ENCODE data around the gene ZNF385B. TPM values are rescaled to one million over a fixed set of nuclear protein-coding genes. Genes with fewer than 3 reads are reported as not detected.

The ZNF385B gene
- total RNA-seq (10 to 100 TPM in 4 of 9 donors, 1 to 10 TPM in 5; 2.7 to 15.3 (median 8.9) TPM), polyA plus RNA-seq (1 to 10 TPM; 2.0 to 5.0 (median 3.8) TPM)
- long read RNA-seq, donor 1: 0 reads
- long read RNA-seq, donor 2: 0 reads
- long read RNA-seq, donor 3: 0 reads
- long read RNA-seq, donor 4, partial matches to known transcripts: 2 of 5 reads
- long read RNA-seq, donor 4, other reads (novel, unspliced or antisense): 3 of 5 reads
- long read RNA-seq, donor 5, partial matches to known transcripts: 0 of 2 reads
- long read RNA-seq, donor 5, other reads (novel, unspliced or antisense): 2 of 2 reads
- long read RNA-seq, donor 6, partial matches to known transcripts: 1 of 5 reads
- long read RNA-seq, donor 6, other reads (novel, unspliced or antisense): 4 of 5 reads
- long read RNA-seq, donor 7: 0 reads
- long read RNA-seq, donor 8: 0 reads
- long read RNA-seq, donor 9: 0 reads
- long read RNA-seq, donor 10: 0 reads

- Histone ChIP-seq H3K36me3 (replicated peaks in 1 of 2) (no peaks in the 10 kb centered on the region), H3K27me3 (no peaks in the 10 kb centered on the region), H3K9me3 (replicated peaks in 1 of 3) (no peaks in the 10 kb centered on the region), H3K4me3 (peak within 1 kb of the TSS; percentile 32 to 83 (median 50)), H3K4me1 (replicated peaks in 1 of 2) (peaks cover 0 to 7% of the 10 kb centered on the region in 2 donors), H3K27ac (peak within 1 kb of the TSS in 3 of 5 donors; percentile 10 to 73 (median 33))
- DNase-seq: peak in 6 of 7 donors; percentile 17 to 46 (median 38)
- 3 to 18% (median 5%) methylated on average over 7 to 55 of the region's 55 CpGs for WGBS, 4 donors
- intact Hi-C loops (cut with DNase I): no loop called here
- TF ChIP-seq POLR2A (IDR thresholded peaks at IDR 0.05) (no peak), CTCF (IDR thresholded peaks at IDR 0.05) (no peak)
Measured at GRCh38 chr2:179861416-179862067, at the start of gene ZNF385B. TSS of gene ZNF385B (minus strand) at chr2:179861612.

- no peak overlapping the region for H3K27ac ChIP-seq
- intact Hi-C loops (cut with DNase I): no loop called here
- no peak for DNase-seq
- H3K4me1 ChIP-seq (replicated peaks in 1 of 2): no peaks in the 10 kb centered on the region
- H3K36me3 ChIP-seq (replicated peaks in 1 of 2): no peaks in the 10 kb centered on the region
- WGBS, 4 donors: 75 to 81% (median 80%) methylated on average over 3 of the region's 3 CpGs
- no peak for TF ChIP-seq POLR2A (IDR thresholded peaks at IDR 0.05)
- no peak for TF ChIP-seq CTCF (IDR thresholded peaks at IDR 0.05)
- H3K9me3 ChIP-seq (replicated peaks in 1 of 3): no peaks in the 10 kb centered on the region
- H3K27me3 ChIP-seq: no peaks in the 10 kb centered on the region
- H3K4me3 ChIP-seq: no peak overlapping the region
Measured at GRCh38 chr2:179910735-179911113, 49.3 kb upstream of the ZNF385B start.

- no peaks in the 10 kb centered on the region for H3K4me1 ChIP-seq (replicated peaks in 1 of 2)
- H3K27ac ChIP-seq: no peak overlapping the region
- no peaks in the 10 kb centered on the region for H3K27me3 ChIP-seq
- no peaks in the 10 kb centered on the region for H3K36me3 ChIP-seq (replicated peaks in 1 of 2)
- intact Hi-C loops (cut with DNase I): no loop called here
- no peak for DNase-seq
- no peaks in the 10 kb centered on the region for H3K9me3 ChIP-seq (replicated peaks in 1 of 3)
- WGBS, 4 donors: 79 to 83% (median 81%) methylated on average over 6 of the region's 6 CpGs
- H3K4me3 ChIP-seq: no peak overlapping the region
- TF ChIP-seq POLR2A (IDR thresholded peaks at IDR 0.05) (no peak), CTCF (IDR thresholded peaks at IDR 0.05) (no peak)
Measured at GRCh38 chr2:179909845-179910734, 48.7 kb upstream of the ZNF385B start.

- TF ChIP-seq POLR2A (IDR thresholded peaks at IDR 0.05) (no peak), CTCF (IDR thresholded peaks at IDR 0.05) (no peak)
- no peak for DNase-seq
- no peak overlapping the region for H3K4me3 ChIP-seq
- intact Hi-C loops (cut with DNase I): no loop called here
- no peaks in the 10 kb centered on the region for H3K4me1 ChIP-seq (replicated peaks in 1 of 2)
- H3K36me3 ChIP-seq (replicated peaks in 1 of 2): no peaks in the 10 kb centered on the region
- 77 to 93% (median 90%) methylated on average over 5 of the region's 5 CpGs for WGBS, 4 donors
- H3K27ac ChIP-seq: no peak overlapping the region
- no peaks in the 10 kb centered on the region for H3K27me3 ChIP-seq
- H3K9me3 ChIP-seq (replicated peaks in 1 of 3): no peaks in the 10 kb centered on the region
Measured at GRCh38 chr2:179900655-179901054, 39.2 kb upstream of the ZNF385B start.

All from adrenal gland (tissue), 19 donors.